HEK293 (cell line): ENCODE data around the gene NEMP2.

ENCODE experiments used
- CTCF ChIP-seq: fragments of 450-650 bp; formaldehyde crosslinking; IDR thresholded peaks from 2 replicates; pipeline ENCODE4 v1.5.1; 2016; ENCODE audit warnings: missing biosample characterization, missing genetic modification characterization
- REST ChIP-seq: fragments of 450-650 bp; formaldehyde crosslinking; IDR thresholded peaks from 2 replicates; pipeline ENCODE4 v1.5.1; 2016; ENCODE audit warnings: missing biosample characterization, missing genetic modification characterization
- SP7 ChIP-seq: fragments of 450-650 bp; formaldehyde crosslinking; IDR thresholded peaks from 2 replicates; pipeline ENCODE4 v1.5.1; 2016; ENCODE audit warnings: missing biosample characterization, missing genetic modification characterization
- ZSCAN18 ChIP-seq: fragments of 450-650 bp; formaldehyde crosslinking; IDR thresholded peaks from 2 replicates; pipeline ENCODE4 v1.5.1; 2016; ENCODE audit warnings: missing biosample characterization, missing genetic modification characterization

- TF ChIP-seq CTCF (tag by site-specific recombination) = no peak
- no peak for TF ChIP-seq REST (tag by site-specific recombination)
- no peak for TF ChIP-seq ZSCAN18 (tag by site-specific recombination)
- TF ChIP-seq SP7 (tag by site-specific recombination) = no peak
These were observed 19.8 kb downstream of the NEMP2 start for GRCh38 chr2:190514676-190515075.
